ENCODE measurements around the gene POU6F1.

POU6F1 gene

DNA sequence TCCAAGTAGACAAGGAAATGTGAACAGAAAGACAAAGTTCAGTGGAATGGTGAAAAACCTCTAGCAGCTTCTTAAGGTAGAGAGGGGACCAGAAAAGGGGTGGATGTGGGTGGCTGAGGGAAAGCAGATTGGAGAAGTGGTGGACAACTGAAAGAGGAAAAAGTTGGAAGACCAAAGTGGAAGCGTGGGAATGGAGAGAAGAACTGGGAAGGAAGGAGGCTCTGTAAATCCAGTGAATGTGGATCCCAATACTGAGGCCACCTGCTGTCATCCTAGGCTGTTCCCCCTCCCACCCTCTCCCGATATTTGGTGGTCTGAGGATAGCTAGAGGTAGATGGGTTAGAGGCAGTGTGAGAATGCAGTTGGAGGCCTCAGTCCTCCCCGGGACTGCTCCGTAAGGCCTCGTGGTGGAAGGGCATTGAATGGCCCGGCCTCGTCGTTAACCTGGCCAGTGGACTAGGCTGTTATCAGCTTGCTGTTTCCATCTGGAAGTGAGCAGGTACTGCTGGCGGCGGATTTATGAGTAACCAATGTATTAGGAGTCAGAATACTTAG, 822 bp upstream of the POU6F1 start:
- no peaks in the 10 kb centered on the region for H3K36me3 ChIP-seq (ENCODE audit: control insufficient read depth in 1 of 2, insufficient read depth in 2 of 2, low read length in 2 of 2)
- H3K23ac ChIP-seq (ENCODE audit: low read length): no peak overlapping the region
- no peak overlapping the region for H2BK12ac ChIP-seq (ENCODE audit: low read length)
- H4K91ac ChIP-seq (ENCODE audit: low read depth, low read length): peak overlapping the region; percentile 67
- H3K79me2 ChIP-seq (ENCODE audit: control insufficient read depth, insufficient read depth, low read length, poor library complexity): peaks cover 2% of the 10 kb centered on the region
- H2AFZ ChIP-seq (ENCODE audit: insufficient read depth, low read length, poor library complexity): no peak overlapping the region
- peaks cover 9% of the 10 kb centered on the region for H3K79me1 ChIP-seq (ENCODE audit: low read length)
- no peaks in the 10 kb centered on the region for H3K27me3 ChIP-seq (ENCODE audit: insufficient read depth, low read length)
- H4K12ac ChIP-seq (ENCODE audit: low read depth, low read length): no peak overlapping the region
- H3K4ac ChIP-seq (ENCODE audit: low read depth, low read length): no peak overlapping the region
- peak in 1 of 2 donors; percentile 18 for DNase-seq
- peaks cover 4 to 10% of the 10 kb centered on the region in 2 experiments for H3K4me1 ChIP-seq (ENCODE audit: control insufficient read depth in 1 of 2, insufficient read depth in 2 of 2, low read length in 2 of 2)
- no peak overlapping the region for H3K27ac ChIP-seq (ENCODE audit: low read depth, low read length)
- no peak overlapping the region for H3K4me3 ChIP-seq (ENCODE audit: low read depth, low read length)
- no peak overlapping the region for H2AK5ac ChIP-seq (ENCODE audit: low read length)
- WGBS (ENCODE audit: extremely low coverage, insufficient coverage, insufficient read length): no CpG with 5 or more reads among the region's 10 CpGs
- no peak overlapping the region for H3K9ac ChIP-seq (ENCODE audit: low read length)
- no peak overlapping the region for H3K14ac ChIP-seq (ENCODE audit: low read length)
- no peaks in the 10 kb centered on the region for H3K9me3 ChIP-seq (ENCODE audit: insufficient read depth, low read depth, low read length)
- H2BK5ac ChIP-seq (ENCODE audit: low read depth, low read length, poor library complexity): no peak overlapping the region
- H3K4me2 ChIP-seq (ENCODE audit: low read length): peak overlapping the region; percentile 80
- no peak overlapping the region for H2BK120ac ChIP-seq (ENCODE audit: insufficient read depth, low read length, poor library complexity)
- no peak overlapping the region for H3K18ac ChIP-seq (ENCODE audit: low read length)
- peak overlapping the region; percentile 72 for H4K8ac ChIP-seq (ENCODE audit: low read depth, low read length)

GRCh38 chr12:51217133-51217967, 512 bp downstream of the POU6F1 start:
- Histone ChIP-seq H3K4me3 (ENCODE audit: low read depth, low read length) (peak overlapping the region; percentile 85), H4K91ac (ENCODE audit: low read depth, low read length) (peak overlapping the region; percentile 74), H3K4me1 (ENCODE audit: control insufficient read depth in 1 of 2, insufficient read depth in 2 of 2, low read length in 2 of 2) (peaks cover 4 to 10% of the 10 kb centered on the region in 2 experiments), H2BK5ac (ENCODE audit: low read depth, low read length, poor library complexity) (peak overlapping the region; percentile 83), H4K8ac (ENCODE audit: low read depth, low read length) (peak overlapping the region; percentile 53), H3K9me3 (ENCODE audit: insufficient read depth, low read depth, low read length) (no peaks in the 10 kb centered on the region), H3K36me3 (ENCODE audit: control insufficient read depth in 1 of 2, insufficient read depth in 2 of 2, low read length in 2 of 2) (no peaks in the 10 kb centered on the region), H3K4ac (ENCODE audit: low read depth, low read length) (peak overlapping the region; percentile 67), H3K14ac (ENCODE audit: low read length) (peak overlapping the region; percentile 91), H3K18ac (ENCODE audit: low read length) (peak overlapping the region; percentile 77), H2AFZ (ENCODE audit: insufficient read depth, low read length, poor library complexity) (peak overlapping the region; percentile 59), H3K4me2 (ENCODE audit: low read length) (peak overlapping the region; percentile 80), H3K27ac (ENCODE audit: low read depth, low read length) (peak overlapping the region; percentile 51), H3K9ac (ENCODE audit: low read length) (peak overlapping the region; percentile 81), H3K79me1 (ENCODE audit: low read length) (peaks cover 9% of the 10 kb centered on the region), H3K23ac (ENCODE audit: low read length) (no peak overlapping the region), H4K12ac (ENCODE audit: low read depth, low read length) (peak overlapping the region; percentile 74), H3K79me2 (ENCODE audit: control insufficient read depth, insufficient read depth, low read length, poor library complexity) (peaks cover 2% of the 10 kb centered on the region), H2BK120ac (ENCODE audit: insufficient read depth, low read length, poor library complexity) (peak overlapping the region; percentile 87), H3K27me3 (ENCODE audit: insufficient read depth, low read length) (no peaks in the 10 kb centered on the region), H2BK12ac (ENCODE audit: low read length) (no peak overlapping the region), H2AK5ac (ENCODE audit: low read length) (no peak overlapping the region)
- DNase-seq: peak in 1 of 2 donors; percentile 23
- WGBS (ENCODE audit: extremely low coverage, insufficient coverage, insufficient read length): no CpG with 5 or more reads among the region's 81 CpGs

DNA sequence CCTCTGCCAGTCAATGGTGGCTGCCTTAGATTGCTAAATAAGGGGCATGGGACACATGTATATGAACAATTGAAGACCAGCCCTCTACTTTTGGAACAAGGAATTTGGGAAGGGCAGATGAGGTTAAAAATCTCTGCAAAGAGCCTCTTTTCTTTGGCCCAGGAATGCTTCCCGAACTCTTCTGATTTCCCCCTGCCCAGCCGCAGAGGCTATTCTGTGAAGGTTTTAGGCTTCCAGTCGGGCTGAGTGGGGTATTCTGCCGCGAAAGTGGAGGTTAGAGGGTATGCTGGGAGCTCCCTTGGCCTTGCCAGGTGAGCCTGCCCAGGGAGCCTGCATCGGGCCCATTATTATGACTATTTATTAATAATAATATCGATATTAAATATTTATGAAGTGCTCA, 1.2 kb downstream of the POU6F1 start:
- H2BK12ac ChIP-seq (ENCODE audit: low read length): no peak overlapping the region
- no peak overlapping the region for H2BK5ac ChIP-seq (ENCODE audit: low read depth, low read length, poor library complexity)
- H3K9ac ChIP-seq (ENCODE audit: low read length): no peak overlapping the region
- H3K4me1 ChIP-seq (ENCODE audit: control insufficient read depth in 1 of 2, insufficient read depth in 2 of 2, low read length in 2 of 2): peaks cover 4 to 10% of the 10 kb centered on the region in 2 experiments
- H3K23ac ChIP-seq (ENCODE audit: low read length): no peak overlapping the region
- no peak overlapping the region for H3K4ac ChIP-seq (ENCODE audit: low read depth, low read length)
- H2AK5ac ChIP-seq (ENCODE audit: low read length): no peak overlapping the region
- no peak for DNase-seq
- peaks cover 9% of the 10 kb centered on the region for H3K79me1 ChIP-seq (ENCODE audit: low read length)
- H3K14ac ChIP-seq (ENCODE audit: low read length): no peak overlapping the region
- H3K79me2 ChIP-seq (ENCODE audit: control insufficient read depth, insufficient read depth, low read length, poor library complexity): peaks cover 2% of the 10 kb centered on the region
- H4K12ac ChIP-seq (ENCODE audit: low read depth, low read length): no peak overlapping the region
- H3K4me2 ChIP-seq (ENCODE audit: low read length): peak overlapping the region; percentile 79
- peak overlapping the region; percentile 75 for H3K4me3 ChIP-seq (ENCODE audit: low read depth, low read length)
- H2AFZ ChIP-seq (ENCODE audit: insufficient read depth, low read length, poor library complexity): no peak overlapping the region
- H3K27me3 ChIP-seq (ENCODE audit: insufficient read depth, low read length): no peaks in the 10 kb centered on the region
- H3K18ac ChIP-seq (ENCODE audit: low read length): no peak overlapping the region
- no peak overlapping the region for H3K27ac ChIP-seq (ENCODE audit: low read depth, low read length)
- no peak overlapping the region for H4K91ac ChIP-seq (ENCODE audit: low read depth, low read length)
- no peaks in the 10 kb centered on the region for H3K36me3 ChIP-seq (ENCODE audit: control insufficient read depth in 1 of 2, insufficient read depth in 2 of 2, low read length in 2 of 2)
- WGBS (ENCODE audit: extremely low coverage, insufficient coverage, insufficient read length): no CpG with 5 or more reads among the region's 7 CpGs
- no peak overlapping the region for H2BK120ac ChIP-seq (ENCODE audit: insufficient read depth, low read length, poor library complexity)
- H4K8ac ChIP-seq (ENCODE audit: low read depth, low read length): peak overlapping the region; percentile 49
- no peaks in the 10 kb centered on the region for H3K9me3 ChIP-seq (ENCODE audit: insufficient read depth, low read depth, low read length)

DNA sequence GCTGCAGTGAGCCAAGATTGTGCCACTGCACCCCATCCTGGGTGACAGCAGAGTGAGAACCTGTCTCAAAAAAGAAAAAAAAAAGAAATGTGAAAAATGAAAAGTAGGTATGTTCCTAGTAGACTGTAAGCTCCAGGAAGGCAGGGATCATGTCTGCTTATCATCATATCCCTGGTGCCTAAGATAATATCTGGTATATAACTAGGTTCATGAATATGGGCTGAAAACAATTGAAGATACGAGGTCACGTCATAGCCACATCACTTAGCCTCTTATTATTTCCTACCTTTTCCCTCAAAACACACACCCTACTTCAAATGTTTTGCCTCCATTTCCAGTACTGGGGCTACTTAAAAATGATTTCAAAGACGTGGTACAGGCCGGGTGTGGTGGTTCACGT, 3.0 kb downstream of the POU6F1 start:
- Histone ChIP-seq H3K18ac (ENCODE audit: low read length) (no peak overlapping the region), H4K12ac (ENCODE audit: low read depth, low read length) (no peak overlapping the region), H2BK5ac (ENCODE audit: low read depth, low read length, poor library complexity) (no peak overlapping the region), H3K79me1 (ENCODE audit: low read length) (peaks cover 9% of the 10 kb centered on the region), H3K23ac (ENCODE audit: low read length) (no peak overlapping the region), H4K8ac (ENCODE audit: low read depth, low read length) (no peak overlapping the region), H3K36me3 (ENCODE audit: control insufficient read depth in 1 of 2, insufficient read depth in 2 of 2, low read length in 2 of 2) (no peaks in the 10 kb centered on the region), H4K91ac (ENCODE audit: low read depth, low read length) (no peak overlapping the region), H2BK12ac (ENCODE audit: low read length) (no peak overlapping the region), H3K27ac (ENCODE audit: low read depth, low read length) (no peak overlapping the region), H3K27me3 (ENCODE audit: insufficient read depth, low read length) (no peaks in the 10 kb centered on the region), H3K4me3 (ENCODE audit: low read depth, low read length) (no peak overlapping the region), H3K4ac (ENCODE audit: low read depth, low read length) (no peak overlapping the region), H2BK120ac (ENCODE audit: insufficient read depth, low read length, poor library complexity) (no peak overlapping the region), H3K4me1 (ENCODE audit: control insufficient read depth in 1 of 2, insufficient read depth in 2 of 2, low read length in 2 of 2) (peaks cover 4 to 10% of the 10 kb centered on the region in 2 experiments), H3K4me2 (ENCODE audit: low read length) (no peak overlapping the region), H2AFZ (ENCODE audit: insufficient read depth, low read length, poor library complexity) (no peak overlapping the region), H3K14ac (ENCODE audit: low read length) (no peak overlapping the region), H2AK5ac (ENCODE audit: low read length) (no peak overlapping the region), H3K79me2 (ENCODE audit: control insufficient read depth, insufficient read depth, low read length, poor library complexity) (peaks cover 2% of the 10 kb centered on the region), H3K9ac (ENCODE audit: low read length) (no peak overlapping the region), H3K9me3 (ENCODE audit: insufficient read depth, low read depth, low read length) (no peaks in the 10 kb centered on the region)
- DNase-seq: no peak
- no CpG with 5 or more reads among the region's 5 CpGs for WGBS (ENCODE audit: extremely low coverage, insufficient coverage, insufficient read length)

Data from trophoblast cell (in vitro differentiated cells and primary cell).